Epidermal melanocyte (primary cell): Measurements from ENCODE around the gene ZNF726.
A peak's percentile ranks its signal among the peaks of the same experiment; 100 is the strongest.
"Not testable (repeated sequence)": the region's sequence is repeated elsewhere in the genome, so short reads cannot be mapped to it uniquely, and the experiment has no call there.

Experiments
- DNase-seq: peaks from one replicate; pipeline ENCODE4 v3.0.0; 2011; ENCODE audit warnings: low spot score; ENCODE audit not compliant: insufficient read length

ZNF726 gene

DNA sequence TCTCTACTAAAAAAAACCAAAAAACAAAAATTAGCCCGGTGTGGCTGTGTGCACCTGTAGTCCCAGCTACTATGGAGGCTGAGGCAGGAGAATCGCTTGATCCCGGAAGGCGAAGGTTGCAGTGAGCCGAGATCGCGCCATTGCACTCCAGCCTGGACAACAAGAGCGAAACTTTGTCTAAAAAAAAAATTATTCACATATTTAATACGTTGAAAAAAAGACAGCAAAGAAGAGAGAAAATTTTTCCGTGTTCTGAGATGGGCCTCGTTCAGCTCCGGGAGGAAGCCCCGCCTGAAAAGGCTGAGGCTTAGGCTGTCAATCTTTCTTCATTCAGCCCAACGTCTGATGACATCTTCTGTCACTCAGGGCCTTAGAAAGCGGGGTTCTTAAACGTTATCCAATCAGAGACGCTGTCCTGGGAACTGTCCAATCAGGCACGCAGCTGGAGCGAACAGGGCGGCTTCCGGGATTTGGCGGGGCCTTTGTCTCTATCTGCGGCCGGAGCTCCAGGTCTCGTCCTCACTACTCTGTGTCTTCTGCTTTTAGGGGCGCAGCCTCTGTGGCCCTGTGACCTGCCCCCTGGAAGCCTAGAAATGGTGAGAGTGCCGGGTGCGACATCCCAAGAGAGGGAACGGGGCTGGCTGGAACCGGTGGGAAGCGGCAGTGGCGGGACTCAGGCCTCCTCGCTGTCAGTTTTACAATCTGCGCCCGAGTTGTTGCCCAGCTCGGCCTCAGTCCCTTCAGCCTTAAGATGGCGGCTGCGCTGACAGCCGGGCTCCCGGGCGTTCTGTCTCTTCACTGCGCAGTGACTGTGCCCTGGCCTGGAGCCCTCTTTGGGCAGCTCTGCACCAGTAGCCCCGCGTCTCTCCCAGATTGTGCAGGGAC, at the start of gene ZNF726:
ZNF726 (plus strand) TSS at position 485 of the 885 bp plus-strand sequence; CDS start at position 594, 109 bp downstream.
- peak; percentile 68 for DNase-seq

DNA sequence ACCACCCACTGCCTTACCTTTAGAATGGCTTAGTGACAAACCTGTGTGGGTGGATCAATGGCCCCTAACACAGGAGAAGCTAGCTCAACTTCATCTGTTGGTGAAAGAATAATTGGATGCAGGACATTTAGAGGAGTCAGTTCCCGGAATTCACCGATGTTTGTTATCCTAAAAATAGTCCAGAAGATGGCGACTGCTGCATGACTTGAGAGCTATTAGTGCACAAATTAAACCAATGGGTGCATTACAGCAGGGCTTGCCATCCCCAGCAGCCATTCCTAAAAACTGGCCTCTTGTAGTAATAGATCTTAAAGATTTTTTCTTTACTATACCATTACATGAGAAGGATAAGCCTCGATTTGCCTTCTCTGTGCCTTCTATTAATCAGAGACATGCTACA, 46.8 kb upstream of the ZNF726 start:
- no peak for DNase-seq

DNA sequence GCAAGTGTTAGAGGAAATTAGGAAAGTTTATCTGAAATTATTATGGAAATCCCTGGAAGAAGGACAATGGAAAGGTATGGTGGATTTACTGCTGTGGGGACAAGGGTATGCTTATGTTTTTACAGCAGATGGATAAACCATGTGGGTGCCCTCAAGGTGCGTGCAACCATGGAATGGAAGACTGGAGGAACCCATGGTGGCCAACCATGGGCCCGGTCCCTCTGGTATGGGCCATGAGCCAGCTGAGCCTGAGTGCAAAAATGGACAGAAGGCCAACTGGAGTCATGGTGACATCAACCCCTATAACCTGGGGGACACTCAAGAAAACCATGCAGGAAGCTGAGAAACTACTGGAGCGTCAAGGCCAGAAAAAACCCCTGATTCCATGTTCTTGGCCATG, 46.1 kb upstream of the ZNF726 start:
- DNase-seq: no peak

DNA sequence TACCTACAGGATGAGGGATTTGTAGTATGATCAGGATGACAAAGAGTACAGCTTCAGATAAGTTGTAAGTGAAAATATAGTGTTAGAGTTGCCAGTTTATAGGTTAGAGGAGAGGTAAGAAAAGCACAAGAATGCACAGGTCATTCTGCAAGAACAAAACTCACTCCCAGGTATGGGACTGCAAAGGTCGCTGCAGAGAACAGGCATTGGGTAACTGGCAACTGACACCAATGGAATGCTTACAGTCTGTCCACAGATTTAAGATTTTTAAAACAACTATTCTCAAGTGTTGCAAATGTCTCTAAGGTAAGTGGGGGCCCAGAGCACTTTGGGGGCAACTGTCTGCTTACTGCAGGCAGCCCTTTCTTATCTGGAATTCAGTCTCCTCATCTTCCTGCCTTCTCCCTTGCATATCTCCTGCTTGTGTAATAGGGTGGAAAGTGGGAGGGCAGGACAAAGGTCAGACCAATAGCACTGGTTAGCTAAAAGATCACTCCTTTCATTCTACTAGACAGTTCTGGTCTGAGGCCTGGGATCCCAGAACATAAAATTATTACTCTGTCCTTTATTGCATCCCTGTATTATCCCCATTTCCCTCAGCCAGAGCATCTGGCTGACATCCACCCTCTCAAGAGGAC, 42.3 kb upstream of the ZNF726 start:
- no peak for DNase-seq

DNA sequence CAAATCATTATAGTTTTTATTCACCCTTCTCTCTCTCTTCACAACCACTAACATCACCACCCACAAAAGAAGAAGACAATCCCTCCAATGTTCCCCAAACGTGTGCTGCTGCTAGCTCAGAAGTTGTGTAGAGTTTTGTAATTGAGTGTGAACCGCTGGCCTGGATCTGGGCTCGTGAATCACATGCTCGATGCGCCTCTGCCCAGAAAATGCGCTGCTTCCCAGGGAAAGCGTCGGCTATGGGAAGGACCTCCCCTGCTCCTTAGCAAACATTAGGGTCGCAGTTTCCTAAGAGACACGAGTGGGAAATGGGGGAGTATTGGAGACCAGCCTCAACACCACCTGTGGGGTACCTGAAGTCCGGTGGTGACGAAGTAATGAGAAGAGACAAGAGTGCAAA, 38.4 kb upstream of the ZNF726 start:
- DNase-seq: no peak

DNA sequence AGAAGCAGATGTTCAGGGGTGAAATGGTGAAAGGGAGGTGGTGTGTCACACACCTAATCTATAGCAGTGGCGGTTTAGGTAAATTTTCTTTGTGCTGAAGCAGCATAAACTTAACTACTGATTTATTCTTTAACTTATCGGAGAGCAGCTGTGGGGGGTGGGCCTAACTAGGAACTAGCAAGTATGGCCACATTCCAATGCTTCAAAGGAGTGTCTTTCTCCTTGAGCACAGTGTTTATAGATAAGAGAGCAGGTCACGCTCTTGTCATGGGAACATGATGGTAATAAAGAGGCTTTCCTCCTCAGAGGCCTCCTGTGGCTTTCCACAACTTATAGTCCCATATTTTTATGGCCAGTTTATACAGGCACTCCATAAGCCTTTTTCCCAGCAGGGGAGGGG, 37.9 kb upstream of the ZNF726 start:
- DNase-seq: not testable (repeated sequence)

DNA sequence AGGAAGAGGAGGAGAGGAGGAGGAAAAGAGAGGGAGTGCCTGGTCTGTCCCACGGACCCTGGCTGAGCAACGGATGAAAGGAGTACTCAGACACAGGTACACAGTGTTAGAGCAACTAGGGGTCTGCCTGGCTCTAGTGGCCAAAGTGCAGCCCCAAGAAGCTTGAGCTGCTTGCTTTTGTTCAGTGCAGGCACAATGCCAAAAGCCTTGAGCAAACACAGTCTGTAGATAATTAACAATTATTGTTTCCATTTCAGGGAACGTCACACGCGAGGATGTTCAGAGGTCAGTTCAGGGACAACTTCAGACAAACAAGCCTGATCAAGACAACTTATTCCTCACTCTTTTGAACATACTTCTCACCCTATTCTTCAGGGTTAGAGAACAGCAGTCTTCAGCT, 32.2 kb upstream of the ZNF726 start:
- no peak for DNase-seq

DNA sequence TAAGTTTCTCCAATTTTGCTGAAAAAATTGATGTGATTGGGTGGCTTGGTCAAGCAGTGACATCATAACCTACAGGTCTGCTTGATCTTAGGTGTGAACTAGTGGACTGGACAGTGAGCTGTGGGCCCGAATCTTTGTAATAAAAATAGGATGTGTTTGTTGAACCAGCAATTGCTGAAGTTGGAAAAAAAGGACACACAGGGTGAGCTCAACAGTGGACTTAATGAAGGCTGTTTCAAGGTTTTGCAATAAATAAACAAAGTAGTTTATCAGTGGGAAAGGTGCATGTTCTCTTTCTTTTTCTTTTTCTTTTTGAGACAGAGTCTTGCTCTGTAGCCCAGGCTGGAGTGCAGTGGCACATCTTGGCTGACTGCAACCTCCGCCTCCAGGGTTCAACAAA, 30.3 kb upstream of the ZNF726 start:
- no peak for DNase-seq

DNA sequence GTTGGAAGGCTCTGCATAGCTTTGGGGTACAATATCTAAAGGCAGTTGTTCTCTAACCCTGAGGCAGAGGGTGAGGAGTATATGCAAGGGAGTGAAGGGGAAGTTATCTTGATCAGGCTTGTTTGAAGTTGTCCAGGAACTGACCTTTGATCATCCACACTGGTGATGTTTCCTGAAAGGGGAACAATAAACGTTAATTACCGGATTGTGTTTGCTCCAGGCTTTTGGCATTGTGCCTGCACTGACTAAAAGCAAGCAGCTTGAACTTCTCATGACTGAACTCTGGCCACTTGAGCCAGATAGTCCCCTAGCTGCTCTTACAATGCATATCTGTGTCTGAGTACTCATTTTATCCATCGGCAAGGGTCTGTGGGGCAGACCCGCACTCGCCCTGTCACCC, 27.0 kb upstream of the ZNF726 start:
- no peak for DNase-seq

DNA sequence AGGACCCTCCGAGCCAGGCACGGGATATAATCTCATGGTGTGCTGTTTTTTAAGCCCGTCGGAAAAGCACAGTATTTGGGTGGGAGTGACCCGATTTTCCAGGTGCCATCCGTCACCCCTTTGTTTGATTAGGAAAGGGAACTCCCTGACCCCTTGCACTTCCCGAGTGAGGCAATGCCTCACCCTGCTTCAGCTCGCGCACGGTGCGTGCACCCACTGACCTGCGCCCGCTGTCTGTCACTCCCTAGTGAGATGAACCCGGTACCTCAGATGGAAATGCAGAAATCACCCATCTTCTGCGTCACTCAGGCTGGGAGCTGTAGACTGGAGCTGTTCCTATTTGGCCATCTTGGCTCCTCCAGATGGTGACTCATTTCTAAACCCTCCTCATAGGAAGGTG, 18.6 kb upstream of the ZNF726 start:
- not testable (repeated sequence) for DNase-seq

DNA sequence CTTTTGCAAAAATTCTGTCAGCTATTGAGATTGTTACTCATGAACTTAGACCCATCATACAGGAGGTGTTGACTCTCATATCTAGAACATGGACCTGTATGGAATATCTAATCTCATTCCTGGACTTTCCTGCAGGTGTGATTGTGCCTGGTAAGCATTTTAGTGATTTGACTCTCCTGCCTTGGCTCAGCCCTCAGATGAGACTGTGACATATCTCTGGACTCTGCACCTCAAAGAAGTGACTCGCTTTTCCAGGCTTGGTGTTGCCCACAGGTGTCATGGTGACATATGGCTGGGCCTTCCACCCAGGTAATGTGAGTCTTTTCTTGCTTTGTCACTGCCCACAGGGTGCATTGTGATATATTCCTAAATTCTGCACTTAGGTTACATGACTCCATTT, 17.8 kb upstream of the ZNF726 start:
- DNase-seq: no peak

DNA sequence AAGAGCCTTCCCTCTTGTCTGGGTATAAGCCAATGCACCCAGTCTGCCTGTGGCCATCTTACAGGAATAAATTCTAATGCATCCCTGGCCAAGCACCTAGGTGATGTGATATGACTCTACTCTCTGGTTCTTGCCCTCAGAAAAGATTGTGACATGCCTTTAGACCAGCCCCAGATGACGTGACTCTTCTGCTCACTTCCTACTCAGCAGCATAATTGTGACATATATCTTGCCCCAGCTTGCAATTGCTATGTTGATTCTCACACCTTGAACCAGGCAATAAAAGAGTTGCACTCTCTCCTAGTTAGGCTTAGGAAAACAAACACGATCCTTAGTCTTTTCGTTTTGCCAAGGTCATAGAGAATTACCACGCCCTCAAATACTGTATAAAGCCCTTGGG, 13.3 kb upstream of the ZNF726 start:
- no peak for DNase-seq

DNA sequence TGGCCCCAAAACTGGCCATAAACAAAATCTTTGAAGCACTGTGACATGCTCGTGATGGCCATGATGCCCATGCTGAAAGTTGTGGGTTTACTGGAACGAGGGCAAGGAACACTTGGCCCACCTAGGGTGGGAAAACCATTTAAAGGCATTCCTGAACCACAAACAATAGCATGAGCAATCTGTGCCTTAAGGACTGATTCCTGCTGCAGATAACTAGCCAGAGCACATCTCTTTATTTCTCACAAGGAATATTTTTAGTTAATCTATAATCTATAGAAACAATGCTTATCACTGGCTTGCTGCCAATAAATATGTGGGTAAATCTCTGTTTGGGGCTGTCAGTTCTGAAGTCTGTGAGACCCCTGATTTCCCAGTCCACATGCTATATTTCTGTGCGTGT, 10.3 kb upstream of the ZNF726 start:
- no peak for DNase-seq

DNA sequence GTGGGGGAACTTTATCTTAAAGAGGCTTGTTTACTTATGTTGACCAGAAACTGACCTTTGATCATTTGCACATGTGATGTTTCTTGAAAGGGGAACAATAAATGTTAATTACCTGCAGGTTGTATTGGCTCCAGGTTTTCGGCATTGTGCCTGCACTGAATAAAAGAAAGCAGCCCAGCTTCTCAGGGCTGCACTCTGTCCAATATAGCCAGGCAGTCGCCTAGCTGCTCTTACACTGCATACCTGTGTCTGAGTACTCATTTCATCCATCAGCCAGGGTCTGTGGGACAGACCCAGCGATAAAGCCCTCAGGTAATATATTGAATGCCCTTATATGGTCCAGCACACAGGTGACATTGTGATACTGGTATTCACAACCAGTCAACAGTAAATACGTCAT, 8.9 kb upstream of the ZNF726 start:
- DNase-seq: no peak

DNA sequence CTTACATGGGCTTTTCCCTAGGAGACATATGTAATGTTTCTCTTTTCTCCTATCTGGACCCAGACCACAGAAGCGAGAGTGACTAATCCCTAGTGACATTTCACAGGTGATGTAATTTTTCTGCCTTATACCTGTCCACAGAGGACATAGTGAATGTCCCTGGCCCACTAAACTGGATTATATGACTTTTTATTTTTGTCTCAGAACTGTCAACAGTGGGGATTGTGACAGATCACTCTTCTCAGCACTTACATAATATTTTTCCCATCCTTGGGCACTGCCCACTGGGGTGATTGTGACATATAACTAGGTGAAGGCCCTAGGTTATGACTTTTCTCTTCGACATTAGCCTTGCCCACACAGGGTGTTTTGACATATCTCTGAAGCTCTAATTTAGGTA, 7.9 kb upstream of the ZNF726 start:
- no peak for DNase-seq

DNA sequence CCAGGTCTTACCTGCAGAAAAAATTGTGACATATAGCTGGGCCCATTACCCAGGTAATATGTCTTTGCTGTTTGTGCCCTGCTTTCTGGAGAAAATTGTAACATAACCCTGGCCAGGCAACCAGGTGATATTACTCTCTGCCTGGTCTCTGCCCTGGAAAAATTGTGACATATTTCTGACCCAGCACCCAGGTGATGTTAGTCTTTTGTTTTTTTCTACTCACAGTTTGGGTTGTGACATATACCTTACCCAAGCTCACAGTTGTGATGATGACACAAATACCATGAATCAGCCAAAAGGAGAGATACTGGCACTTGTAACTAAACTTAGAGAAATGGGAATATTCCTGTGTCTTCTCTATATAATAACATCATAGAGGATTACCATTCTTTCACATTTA, 6.5 kb upstream of the ZNF726 start:
- DNase-seq: no peak

DNA sequence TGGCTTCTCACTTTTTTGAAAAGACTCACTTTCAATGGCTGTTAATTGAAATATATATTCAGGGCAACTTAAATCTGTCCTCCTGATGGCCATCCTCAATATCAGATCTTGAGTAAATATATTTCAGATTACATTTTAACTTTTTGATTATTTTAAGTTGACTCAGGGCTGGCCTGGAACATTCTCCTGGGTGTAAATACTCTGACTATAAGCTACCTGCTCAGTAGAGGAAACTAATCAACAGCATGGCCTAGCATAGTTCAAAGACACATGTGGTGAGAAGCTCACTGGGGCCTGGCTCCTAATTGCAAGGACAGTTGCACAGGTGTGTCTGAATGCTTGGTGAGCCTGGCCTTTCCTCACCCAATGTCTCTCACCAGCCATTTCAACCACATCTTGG, 5.5 kb upstream of the ZNF726 start:
- DNase-seq: no peak

DNA sequence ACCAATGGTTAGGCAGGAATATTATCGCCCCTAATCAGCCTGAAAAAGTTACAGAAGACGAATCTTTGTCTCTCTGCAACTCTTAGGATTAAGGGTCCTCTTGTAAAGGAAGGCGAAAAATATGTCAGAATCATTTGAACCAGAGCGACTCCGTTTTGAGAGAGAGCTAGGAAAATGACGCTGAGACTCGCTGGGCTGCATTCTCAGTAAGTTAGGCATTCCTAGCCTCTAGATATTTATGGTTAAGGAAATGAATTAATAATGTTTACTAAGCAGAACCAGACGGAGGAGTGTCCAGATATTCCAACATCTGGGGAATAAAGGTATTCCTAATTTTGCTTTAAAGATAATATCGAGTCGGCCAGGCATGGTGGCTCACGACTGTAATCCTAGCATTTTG, 755 bp upstream of the ZNF726 start:
- DNase-seq: no peak

DNA sequence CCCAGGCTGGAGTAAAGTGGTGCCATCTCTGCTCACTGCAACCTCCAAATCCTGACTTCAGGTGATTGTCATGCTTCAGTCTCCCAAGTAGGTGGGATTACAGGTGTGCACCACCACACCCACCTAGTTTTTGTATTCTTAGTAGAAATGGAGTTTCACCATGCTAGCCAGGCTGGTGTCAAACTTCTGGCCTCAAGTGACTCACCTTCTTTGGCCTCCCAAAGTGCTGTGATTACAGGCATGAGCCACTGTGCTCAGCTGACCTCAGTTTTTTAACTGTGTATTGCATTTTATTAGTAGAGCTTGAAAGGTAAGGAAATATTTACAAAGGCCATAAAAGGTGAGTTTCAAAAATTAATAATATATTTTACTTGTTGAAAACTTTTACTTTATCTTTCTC, 2.3 kb downstream of the ZNF726 start:
- no peak for DNase-seq

DNA sequence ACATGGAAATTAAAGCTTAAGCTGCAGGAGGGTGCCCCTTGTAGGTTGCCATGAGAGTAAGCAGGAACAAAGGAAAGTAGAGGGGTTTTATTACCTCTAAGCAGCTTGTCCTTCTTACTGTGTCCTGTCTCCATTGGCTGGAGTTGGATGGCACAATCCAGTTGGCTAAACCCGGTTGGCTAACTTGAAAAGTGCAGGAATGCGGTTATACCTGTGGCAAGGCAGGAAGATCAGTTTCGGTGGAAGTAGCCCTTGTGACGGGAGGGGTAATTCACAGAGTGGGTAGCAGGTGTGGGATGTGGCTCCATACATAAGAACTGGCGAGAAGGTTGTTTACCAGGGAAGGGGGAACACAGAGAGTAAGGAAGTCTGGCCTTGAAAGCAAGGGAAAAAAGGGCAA, 3.2 kb downstream of the ZNF726 start:
- DNase-seq: no peak

DNA sequence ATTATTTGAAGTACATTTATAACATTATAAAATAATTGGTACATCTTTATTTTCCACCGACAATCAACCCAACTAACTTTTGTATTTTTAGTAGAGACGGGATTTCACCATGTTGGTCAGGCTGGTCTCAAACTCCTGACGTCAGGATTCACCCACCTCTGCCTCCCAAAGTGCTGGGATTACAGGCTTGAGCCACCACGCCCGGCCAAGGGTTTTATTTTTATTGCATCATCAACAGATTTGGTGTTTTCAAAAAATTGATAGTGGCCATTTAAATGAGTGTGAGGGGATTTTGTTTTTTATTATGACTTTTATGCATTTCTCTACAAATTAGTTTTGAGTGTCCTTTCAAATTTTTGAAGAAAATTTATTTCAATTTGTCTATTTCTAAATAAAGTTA, 10.6 kb downstream of the ZNF726 start:
- no peak for DNase-seq

DNA sequence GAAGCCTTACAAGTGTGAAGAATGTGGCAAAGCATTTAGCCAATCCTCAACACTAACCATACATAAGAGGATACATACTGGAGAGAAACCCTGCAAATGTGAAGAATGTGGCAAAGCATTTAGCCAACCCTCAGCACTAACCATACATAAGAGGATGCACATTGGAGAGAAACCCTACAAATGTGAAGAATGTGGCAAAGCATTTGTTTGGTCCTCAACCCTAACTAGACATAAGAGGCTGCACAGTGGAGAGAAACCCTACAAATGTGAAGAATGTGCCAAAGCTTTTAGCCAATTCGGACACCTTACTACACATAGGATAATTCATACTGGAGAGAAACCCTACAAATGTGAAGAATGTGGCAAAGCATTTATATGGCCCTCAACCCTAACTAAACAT, 18.2 kb downstream of the ZNF726 start:
- no peak for DNase-seq

DNA sequence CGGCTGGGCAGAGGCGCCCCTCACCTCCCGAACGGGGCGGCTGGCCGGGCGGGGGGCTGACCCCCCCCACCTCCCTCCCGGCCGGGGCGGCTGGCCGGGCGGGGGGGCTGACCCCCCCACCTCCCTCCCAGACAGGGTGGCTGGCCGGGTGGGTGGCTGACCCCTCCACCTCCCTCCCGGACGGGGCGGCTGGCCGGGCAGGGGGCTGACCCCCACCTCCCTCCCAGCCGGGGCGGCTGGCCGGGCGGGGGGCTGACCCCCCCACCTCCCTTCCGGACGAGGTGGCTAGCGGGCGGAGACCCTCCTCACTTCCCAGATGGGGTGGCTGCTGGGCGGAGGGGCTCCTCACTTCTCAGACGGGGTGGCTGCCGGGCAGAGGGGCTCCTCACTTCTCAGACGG, 22.3 kb downstream of the ZNF726 start:
- DNase-seq: not testable (repeated sequence)
